HG02642 (cell line): ENCODE measurements around the gene LASP1NB.

Source experiments
- ATAC-seq: cut with Tn5 transposase; IDR thresholded peaks from one replicate; pipeline ENCODE4 v1.9.1; 2021; ENCODE audit warnings: mild to moderate bottlenecking; ENCODE audit not compliant: unreplicated experiment, poor library complexity

Gene LASP1NB

GRCh38 chr17:38925263-38925995, at the start of gene LASP1NB:
TSS of gene LASP1NB (plus strand) at chr17:38925614.
- ATAC-seq: no peak

- no peak for ATAC-seq
Measured at GRCh38 chr17:38877130-38877851, 48.1 kb upstream of the LASP1NB start.

GRCh38 chr17:38879878-38880665, 45.3 kb upstream of the LASP1NB start:
- no peak for ATAC-seq

GRCh38 chr17:38881600-38882191, 43.7 kb upstream of the LASP1NB start:
- ATAC-seq: no peak

- no peak for ATAC-seq
Measured at GRCh38 chr17:38882870-38883269, 42.5 kb upstream of the LASP1NB start.

- no peak for ATAC-seq
Measured at GRCh38 chr17:38883592-38884526, 41.6 kb upstream of the LASP1NB start.

- no peak for ATAC-seq
Measured at GRCh38 chr17:38885044-38885727, 40.2 kb upstream of the LASP1NB start.

GRCh38 chr17:38885728-38886642, 39.4 kb upstream of the LASP1NB start:
- no peak for ATAC-seq

- ATAC-seq: no peak
Measured at GRCh38 chr17:38886643-38887010, 38.8 kb upstream of the LASP1NB start.

- no peak for ATAC-seq
Measured at GRCh38 chr17:38888842-38889241, 36.6 kb upstream of the LASP1NB start.

- ATAC-seq: no peak
Measured at GRCh38 chr17:38889745-38890409, 35.5 kb upstream of the LASP1NB start.

GRCh38 chr17:38890410-38890746, 35.0 kb upstream of the LASP1NB start:
- ATAC-seq: no peak

- no peak for ATAC-seq
Measured at GRCh38 chr17:38891441-38891840, 34.0 kb upstream of the LASP1NB start.

GRCh38 chr17:38892083-38892482, 33.3 kb upstream of the LASP1NB start:
- no peak for ATAC-seq

- ATAC-seq: no peak
Measured at GRCh38 chr17:38892620-38893019, 32.8 kb upstream of the LASP1NB start.

GRCh38 chr17:38893113-38893512, 32.3 kb upstream of the LASP1NB start:
- ATAC-seq: no peak

GRCh38 chr17:38893607-38894006, 31.8 kb upstream of the LASP1NB start:
- no peak for ATAC-seq

GRCh38 chr17:38894276-38894675, 31.1 kb upstream of the LASP1NB start:
- ATAC-seq: no peak
